GM12872 (cell line): ENCODE results near the gene FMR1NB.

Source experiments
- CTCF ChIP-seq: IDR thresholded peaks from 3 replicates; pipeline ENCODE4 v1.5.1; 2011; ENCODE audit warnings: low read depth, mild to moderate bottlenecking, low read length, moderate library complexity; ENCODE audit not compliant: insufficient read depth

The FMR1NB gene

GRCh38 chrX:147957291-147957690, 23.8 kb upstream of the FMR1NB start:
- no peak for TF ChIP-seq CTCF

- no peak for TF ChIP-seq CTCF
Observed at GRCh38 chrX:147958291-147958690, 22.8 kb upstream of the FMR1NB start.

- no peak for TF ChIP-seq CTCF
Observed at GRCh38 chrX:147960722-147961121, 20.4 kb upstream of the FMR1NB start.

- TF ChIP-seq CTCF: no peak
Observed at GRCh38 chrX:147962476-147962875, 18.7 kb upstream of the FMR1NB start.

- no peak for TF ChIP-seq CTCF
Observed at GRCh38 chrX:147978931-147979330, 2.2 kb upstream of the FMR1NB start.

GRCh38 chrX:148020329-148020728, 39.2 kb downstream of the FMR1NB start:
- no peak for TF ChIP-seq CTCF

GRCh38 chrX:148024425-148025148, 43.5 kb downstream of the FMR1NB start:
- TF ChIP-seq CTCF: no peak
